ENCODE results near the gene TAF11L2. TPM values are rescaled to one million over a fixed set of nuclear protein-coding genes. Genes with fewer than 3 reads are reported as not detected.
A peak's percentile ranks its signal among the peaks of the same experiment; 100 is the strongest.
"Not testable (repeated sequence)": the region's sequence is repeated elsewhere in the genome, so short reads cannot be mapped to it uniquely, and the experiment has no call there.

The TAF11L2 gene
- total RNA-seq, 1 donor from 2014 or later, result not detected

GRCh38 chr5:17461793-17462192 lies 36.2 kb upstream of the TAF11L2 start:
- peaks cover 9% of the 10 kb centered on the region for H3K4me1 ChIP-seq
- H3K27me3 Mint-ChIP-seq (ENCODE audit: insufficient read depth, low read depth), result peaks cover 2% of the 10 kb centered on the region
- no peak overlapping the region for H3K4me3 ChIP-seq
- no peaks in the 10 kb centered on the region for H4K20me1 ChIP-seq (ENCODE audit: low read depth)
- no peak overlapping the region for H3K4me3 Mint-ChIP-seq
- H3K9me3 ChIP-seq (ENCODE audit: low read depth), result no peaks in the 10 kb centered on the region
- no peaks in the 10 kb centered on the region for H3K27me3 ChIP-seq
- no peak overlapping the region for H2AFZ ChIP-seq (replicated peaks)
- no peak overlapping the region for H3K27ac Mint-ChIP-seq
- DNase-seq (ENCODE audit: low spot score), result no peak
- no peaks in the 10 kb centered on the region for H3K36me3 Mint-ChIP-seq
- peaks cover 4% of the 10 kb centered on the region for H3F3A ChIP-seq (ENCODE audit: low read depth)
- H3K79me2 ChIP-seq (ENCODE audit: low read depth), result no peaks in the 10 kb centered on the region
- TF ChIP-seq EZH2 (IDR thresholded peaks at IDR 0.05) (no peak), EZH2phosphoT487 (IDR thresholded peaks at IDR 0.05) (no peak), CTCF (IDR thresholded peaks at IDR 0.05) (no peak)
- no peaks in the 10 kb centered on the region for H3K36me3 ChIP-seq
- H3K9ac ChIP-seq, result no peak overlapping the region
- H3K4me2 ChIP-seq, result no peak overlapping the region
- H3K9me3 Mint-ChIP-seq, result peaks cover 19% of the 10 kb centered on the region
- peaks cover 5% of the 10 kb centered on the region for H3K4me1 Mint-ChIP-seq
- H3K27ac ChIP-seq, result no peak overlapping the region

GRCh38 chr5:17463653-17464052 lies 34.4 kb upstream of the TAF11L2 start:
- H3K9ac ChIP-seq, result no peak overlapping the region
- peaks cover 9% of the 10 kb centered on the region for H3K4me1 ChIP-seq
- peaks cover 16% of the 10 kb centered on the region for H3K9me3 Mint-ChIP-seq
- no peak overlapping the region for H3K4me2 ChIP-seq
- TF ChIP-seq EZH2 (IDR thresholded peaks at IDR 0.05) (no peak), EZH2phosphoT487 (IDR thresholded peaks at IDR 0.05) (no peak), CTCF (IDR thresholded peaks at IDR 0.05) (no peak)
- H3K36me3 Mint-ChIP-seq, result no peaks in the 10 kb centered on the region
- DNase-seq (ENCODE audit: low spot score), result no peak
- H3K27me3 ChIP-seq, result no peaks in the 10 kb centered on the region
- no peak overlapping the region for H3K4me3 ChIP-seq
- H2AFZ ChIP-seq (replicated peaks), result peak overlapping the region; percentile 50
- no peak overlapping the region for H3K27ac ChIP-seq
- H3K79me2 ChIP-seq (ENCODE audit: low read depth), result no peaks in the 10 kb centered on the region
- H3K4me1 Mint-ChIP-seq, result peaks cover 8% of the 10 kb centered on the region
- H3K27me3 Mint-ChIP-seq (ENCODE audit: insufficient read depth, low read depth), result peaks cover 2% of the 10 kb centered on the region
- H3K36me3 ChIP-seq, result no peaks in the 10 kb centered on the region
- H3K27ac Mint-ChIP-seq, result no peak overlapping the region
- no peaks in the 10 kb centered on the region for H4K20me1 ChIP-seq (ENCODE audit: low read depth)
- no peaks in the 10 kb centered on the region for H3K9me3 ChIP-seq (ENCODE audit: low read depth)
- H3K4me3 Mint-ChIP-seq, result no peak overlapping the region
- H3F3A ChIP-seq (ENCODE audit: low read depth), result peaks cover 4% of the 10 kb centered on the region

- Histone ChIP-seq H3K9ac (no peak overlapping the region), H3K36me3 (no peaks in the 10 kb centered on the region), H3K79me2 (ENCODE audit: low read depth) (no peaks in the 10 kb centered on the region), H3F3A (ENCODE audit: low read depth) (peaks cover 4% of the 10 kb centered on the region), H3K4me3 (no peak overlapping the region), H3K27me3 (no peaks in the 10 kb centered on the region), H3K4me1 (peaks cover 9% of the 10 kb centered on the region), H3K4me2 (no peak overlapping the region), H4K20me1 (ENCODE audit: low read depth) (no peaks in the 10 kb centered on the region), H3K27ac (no peak overlapping the region), H2AFZ (replicated peaks) (no peak overlapping the region), H3K9me3 (ENCODE audit: low read depth) (no peaks in the 10 kb centered on the region)
- Mint-ChIP-seq H3K36me3 (no peaks in the 10 kb centered on the region), H3K27me3 (ENCODE audit: insufficient read depth, low read depth) (peaks cover 2% of the 10 kb centered on the region), H3K27ac (no peak overlapping the region), H3K4me3 (no peak overlapping the region), H3K4me1 (peaks cover 8% of the 10 kb centered on the region), H3K9me3 (no peaks in the 10 kb centered on the region)
- no peak for DNase-seq (ENCODE audit: low spot score)
- TF ChIP-seq CTCF (IDR thresholded peaks at IDR 0.05) (no peak), EZH2 (IDR thresholded peaks at IDR 0.05) (no peak), EZH2phosphoT487 (IDR thresholded peaks at IDR 0.05) (no peak)
These were observed 28.0 kb upstream of the TAF11L2 start for GRCh38 chr5:17470064-17470463.

GRCh38 chr5:17475064-17475463 lies 23.0 kb upstream of the TAF11L2 start:
- not testable (repeated sequence) for H3K36me3 Mint-ChIP-seq; H3K4me3 ChIP-seq; H3K27me3 ChIP-seq; H3K4me3 Mint-ChIP-seq; H3K9ac ChIP-seq; DNase-seq (ENCODE audit: low spot score); H3K4me1 ChIP-seq; H2AFZ ChIP-seq (replicated peaks); H3K27ac ChIP-seq; H3K27me3 Mint-ChIP-seq (ENCODE audit: insufficient read depth, low read depth); H3K36me3 ChIP-seq; H3K27ac Mint-ChIP-seq; H4K20me1 ChIP-seq (ENCODE audit: low read depth); H3K9me3 ChIP-seq (ENCODE audit: low read depth); H3K4me2 ChIP-seq; H3K4me1 Mint-ChIP-seq; H3K79me2 ChIP-seq (ENCODE audit: low read depth); H3F3A ChIP-seq (ENCODE audit: low read depth); H3K9me3 Mint-ChIP-seq

Data from neural progenitor cell (in vitro differentiated cells).